VCaP (cell line): ENCODE data around the gene SDHAF2.

Source experiments
- H3K27ac ChIP-seq: fragments of 450-650 bp; 2 replicates; pipeline ENCODE4 v1.5.1; 2017
- CTCF ChIP-seq: fragments of 450-650 bp; conservative IDR thresholded peaks from 2 replicates; pipeline ENCODE4 v1.5.1; 2017; ENCODE audit warnings: mild to moderate bottlenecking, moderate library complexity

The SDHAF2 gene

GRCh38 chr11:61413496-61413895, 16.4 kb upstream of the SDHAF2 start:
- TF ChIP-seq CTCF = no peak
- H3K27ac ChIP-seq = no peak overlapping the region

DNA sequence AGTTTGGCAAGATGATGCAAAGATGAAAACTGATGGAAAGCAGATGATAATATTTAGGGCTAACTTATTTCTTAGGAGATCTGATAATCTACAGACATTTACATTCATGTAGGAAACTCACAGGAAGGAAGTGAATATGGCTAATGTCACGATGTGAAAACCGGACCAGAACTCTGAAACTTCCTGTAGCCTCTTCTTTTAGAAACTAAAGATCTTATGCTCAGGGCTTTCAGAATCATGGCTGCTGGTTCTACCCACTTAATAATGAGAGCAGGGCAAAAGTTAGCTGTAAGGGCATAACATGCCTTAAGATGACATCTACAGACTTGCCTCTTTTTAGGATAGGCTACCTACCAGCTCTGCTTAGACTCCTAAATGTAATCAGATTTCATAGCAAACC, 15.4 kb upstream of the SDHAF2 start:
- no peak for TF ChIP-seq CTCF

GRCh38 chr11:61415381-61415780, 14.5 kb upstream of the SDHAF2 start:
- no peak for TF ChIP-seq CTCF
- H3K27ac ChIP-seq = no peak overlapping the region

More for the DNA sequence above, 15.4 kb upstream of the SDHAF2 start:
- no peak overlapping the region for H3K27ac ChIP-seq

DNA sequence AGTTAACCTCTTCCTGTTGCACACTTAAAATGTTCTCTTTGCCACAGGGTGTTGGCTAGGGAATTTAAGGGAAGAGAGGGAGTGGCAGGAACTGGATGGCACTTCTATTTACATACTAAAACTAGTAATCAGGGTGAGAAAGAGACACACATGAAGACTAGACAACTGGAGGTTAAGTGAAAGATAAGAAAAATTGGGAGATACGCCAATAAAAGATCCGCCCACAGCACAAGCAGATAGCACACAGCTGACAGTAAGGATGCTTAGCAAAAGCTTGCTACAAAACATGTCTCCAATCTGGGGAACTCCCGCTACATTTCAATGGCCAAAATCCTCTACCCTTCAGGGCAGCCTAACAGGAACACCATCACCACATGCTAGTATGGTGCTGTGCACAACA, 13.0 kb upstream of the SDHAF2 start:
- TF ChIP-seq CTCF = no peak

DNA sequence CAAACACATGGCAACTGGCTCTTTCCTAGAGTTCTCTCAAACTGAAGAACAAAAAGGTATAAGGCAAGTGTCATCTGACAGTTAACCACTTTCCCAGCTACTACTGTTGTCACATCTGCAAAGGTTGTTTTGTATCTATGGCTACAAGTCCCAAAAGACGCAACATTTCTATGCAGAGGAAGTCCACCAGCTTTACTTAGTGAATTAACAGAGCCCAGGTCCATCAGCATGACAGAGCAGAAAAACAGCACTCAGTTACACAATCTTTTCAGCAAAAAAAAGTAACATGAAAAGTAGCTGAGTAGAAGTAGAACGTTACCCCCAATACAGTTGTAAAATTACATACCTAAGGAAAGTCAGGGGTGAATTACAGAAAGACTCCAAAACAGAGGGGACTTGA, 12.3 kb upstream of the SDHAF2 start:
- H3K27ac ChIP-seq = no peak overlapping the region
- TF ChIP-seq CTCF = no peak

More for the DNA sequence above, 13.0 kb upstream of the SDHAF2 start:
- no peak overlapping the region for H3K27ac ChIP-seq

- TF ChIP-seq CTCF = no peak
- no peak overlapping the region for H3K27ac ChIP-seq
These were observed 11.8 kb upstream of the SDHAF2 start for GRCh38 chr11:61418136-61418535.

- no peak overlapping the region for H3K27ac ChIP-seq
- TF ChIP-seq CTCF = no peak
These were observed 7.7 kb upstream of the SDHAF2 start for GRCh38 chr11:61422226-61422625.
